Activated naive CD4-positive, alpha-beta T cell treated with anti-CD3 and anti-CD28 coated beads, Interleukin-2, amount 50 U/mL, for 24 hours (primary cell): ENCODE results near the gene BIRC7.
"Not testable (repeated sequence)": the region's sequence is repeated elsewhere in the genome, so short reads cannot be mapped to it uniquely, and the experiment has no call there.

Source experiments
- H3K27ac Mint-ChIP-seq: one replicate; pipeline ENCODE4 v1.8.0; 2021; ENCODE audit warnings: mild to moderate bottlenecking, mixed read lengths
- H3K27me3 Mint-ChIP-seq: one replicate; pipeline ENCODE4 v1.8.0; 2021; ENCODE audit warnings: mixed read lengths
- H3K36me3 Mint-ChIP-seq: one replicate; pipeline ENCODE4 v1.8.0; 2021; ENCODE audit warnings: mixed read lengths
- H3K4me1 Mint-ChIP-seq: one replicate; pipeline ENCODE4 v1.8.0; 2021; ENCODE audit warnings: mixed read lengths
- H3K4me3 Mint-ChIP-seq: one replicate; pipeline ENCODE4 v1.8.0; 2021; ENCODE audit warnings: mild to moderate bottlenecking, mixed read lengths
- H3K9me3 Mint-ChIP-seq: one replicate; pipeline ENCODE4 v1.8.0; 2021; ENCODE audit warnings: mixed read lengths

Gene BIRC7

GRCh38 chr20:63217706-63218105 is 18.0 kb upstream of the BIRC7 start:
- H3K27me3 Mint-ChIP-seq: no peaks in the 10 kb centered on the region
- no peak overlapping the region for H3K4me3 Mint-ChIP-seq
- H3K36me3 Mint-ChIP-seq: peaks cover 13% of the 10 kb centered on the region
- no peaks in the 10 kb centered on the region for H3K9me3 Mint-ChIP-seq
- H3K27ac Mint-ChIP-seq: no peak overlapping the region
- peaks cover 30% of the 10 kb centered on the region for H3K4me1 Mint-ChIP-seq

- peaks cover 18% of the 10 kb centered on the region for H3K4me1 Mint-ChIP-seq
- no peaks in the 10 kb centered on the region for H3K27me3 Mint-ChIP-seq
- H3K4me3 Mint-ChIP-seq: no peak overlapping the region
- H3K36me3 Mint-ChIP-seq: peaks cover 6% of the 10 kb centered on the region
- H3K27ac Mint-ChIP-seq: no peak overlapping the region
- no peaks in the 10 kb centered on the region for H3K9me3 Mint-ChIP-seq
Measured at GRCh38 chr20:63218701-63219446, 16.8 kb upstream of the BIRC7 start.

DNA sequence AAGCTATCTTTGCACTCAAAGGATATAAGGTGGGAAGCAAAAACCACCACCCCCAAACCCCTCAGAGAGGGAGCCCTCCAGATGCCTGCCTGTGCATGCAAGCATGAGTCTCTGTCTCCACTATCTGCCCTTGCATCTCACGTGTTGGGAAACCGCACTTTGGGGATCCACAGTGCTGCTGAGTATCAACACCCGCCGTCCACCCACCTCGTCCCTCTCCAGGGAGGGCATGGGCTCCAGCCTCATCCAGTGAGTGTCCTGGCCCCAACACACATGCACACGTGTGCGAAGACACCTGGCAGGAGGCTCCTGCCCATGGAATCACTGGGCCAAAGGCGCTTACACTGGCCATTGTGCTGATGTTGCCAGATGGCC is 16.3 kb upstream of the BIRC7 start:
- H3K4me1 Mint-ChIP-seq: peaks cover 13% of the 10 kb centered on the region
- no peak overlapping the region for H3K27ac Mint-ChIP-seq

GRCh38 chr20:63219866-63220521 is 15.7 kb upstream of the BIRC7 start:
- no peaks in the 10 kb centered on the region for H3K9me3 Mint-ChIP-seq
- peaks cover 7% of the 10 kb centered on the region for H3K4me1 Mint-ChIP-seq
- H3K36me3 Mint-ChIP-seq: no peaks in the 10 kb centered on the region
- H3K27me3 Mint-ChIP-seq: no peaks in the 10 kb centered on the region
- peak overlapping the region; percentile 6 for H3K27ac Mint-ChIP-seq
- no peak overlapping the region for H3K4me3 Mint-ChIP-seq

More for the DNA sequence above, 16.3 kb upstream of the BIRC7 start:
- peaks cover 2% of the 10 kb centered on the region for H3K36me3 Mint-ChIP-seq
- H3K9me3 Mint-ChIP-seq: no peaks in the 10 kb centered on the region
- no peaks in the 10 kb centered on the region for H3K27me3 Mint-ChIP-seq
- H3K4me3 Mint-ChIP-seq: no peak overlapping the region

- Mint-ChIP-seq H3K27me3 (no peaks in the 10 kb centered on the region), H3K36me3 (no peaks in the 10 kb centered on the region), H3K4me3 (no peak overlapping the region), H3K4me1 (peaks cover 5% of the 10 kb centered on the region), H3K9me3 (no peaks in the 10 kb centered on the region), H3K27ac (no peak overlapping the region)
Measured at GRCh38 chr20:63220696-63221399, 14.9 kb upstream of the BIRC7 start.

- not testable (repeated sequence) for H3K4me1 Mint-ChIP-seq, H3K9me3 Mint-ChIP-seq, H3K27ac Mint-ChIP-seq, H3K27me3 Mint-ChIP-seq, H3K4me3 Mint-ChIP-seq, H3K36me3 Mint-ChIP-seq
Measured at GRCh38 chr20:63221400-63222053, 14.2 kb upstream of the BIRC7 start.

GRCh38 chr20:63222541-63222940 is 13.2 kb upstream of the BIRC7 start:
- Mint-ChIP-seq H3K27ac (no peak overlapping the region), H3K27me3 (no peaks in the 10 kb centered on the region), H3K4me1 (no peaks in the 10 kb centered on the region), H3K4me3 (no peak overlapping the region), H3K9me3 (no peaks in the 10 kb centered on the region), H3K36me3 (no peaks in the 10 kb centered on the region)

DNA sequence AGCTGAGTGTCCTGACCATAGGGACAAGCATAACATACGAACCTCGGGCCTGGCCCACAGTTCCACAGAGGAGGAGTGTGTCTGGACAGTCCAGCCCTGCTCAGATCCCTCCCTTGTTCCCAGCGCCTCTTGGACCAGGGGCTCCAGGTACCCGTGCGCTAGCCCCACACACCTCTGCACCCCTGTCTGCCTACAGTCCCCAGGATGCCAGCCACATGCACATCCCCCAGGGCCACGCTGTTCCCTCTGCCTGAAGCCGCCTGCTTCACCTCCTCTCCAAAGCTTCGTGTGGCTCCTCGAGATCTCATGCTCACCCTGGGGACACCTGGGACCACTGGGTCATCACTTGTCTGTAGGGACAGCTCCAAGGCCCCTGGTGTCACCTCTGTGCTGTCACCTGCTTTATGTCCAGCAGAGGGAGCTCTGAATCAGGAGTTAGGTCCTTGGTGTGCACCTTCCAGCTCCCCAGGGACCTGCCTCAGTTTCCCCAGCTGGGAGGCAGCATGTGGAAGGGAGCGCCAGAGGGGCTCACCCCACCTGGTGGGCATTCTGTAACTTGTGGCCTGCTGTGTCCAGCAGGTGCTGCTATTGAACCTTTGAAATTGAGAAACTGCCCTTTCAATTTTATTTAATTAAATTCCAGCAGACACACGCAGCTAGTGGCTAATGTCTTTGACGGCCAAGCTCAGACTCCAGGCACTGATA is 12.4 kb upstream of the BIRC7 start:
- H3K4me3 Mint-ChIP-seq: no peak overlapping the region
- no peaks in the 10 kb centered on the region for H3K4me1 Mint-ChIP-seq
- no peaks in the 10 kb centered on the region for H3K36me3 Mint-ChIP-seq
- H3K27ac Mint-ChIP-seq: no peak overlapping the region
- H3K27me3 Mint-ChIP-seq: no peaks in the 10 kb centered on the region
- no peaks in the 10 kb centered on the region for H3K9me3 Mint-ChIP-seq

- H3K27ac Mint-ChIP-seq: no peak overlapping the region
Measured at GRCh38 chr20:63223826-63224207, 11.9 kb upstream of the BIRC7 start.

GRCh38 chr20:63224412-63225081 is 11.2 kb upstream of the BIRC7 start:
- Mint-ChIP-seq H3K27ac (no peak overlapping the region), H3K4me3 (no peak overlapping the region), H3K27me3 (peaks cover 3% of the 10 kb centered on the region), H3K9me3 (no peaks in the 10 kb centered on the region), H3K36me3 (no peaks in the 10 kb centered on the region), H3K4me1 (no peaks in the 10 kb centered on the region)

More at GRCh38 chr20:63223826-63224207, 11.9 kb upstream of the BIRC7 start:
- Mint-ChIP-seq H3K4me3 (no peak overlapping the region), H3K4me1 (no peaks in the 10 kb centered on the region), H3K27me3 (no peaks in the 10 kb centered on the region), H3K9me3 (no peaks in the 10 kb centered on the region), H3K36me3 (no peaks in the 10 kb centered on the region)

DNA sequence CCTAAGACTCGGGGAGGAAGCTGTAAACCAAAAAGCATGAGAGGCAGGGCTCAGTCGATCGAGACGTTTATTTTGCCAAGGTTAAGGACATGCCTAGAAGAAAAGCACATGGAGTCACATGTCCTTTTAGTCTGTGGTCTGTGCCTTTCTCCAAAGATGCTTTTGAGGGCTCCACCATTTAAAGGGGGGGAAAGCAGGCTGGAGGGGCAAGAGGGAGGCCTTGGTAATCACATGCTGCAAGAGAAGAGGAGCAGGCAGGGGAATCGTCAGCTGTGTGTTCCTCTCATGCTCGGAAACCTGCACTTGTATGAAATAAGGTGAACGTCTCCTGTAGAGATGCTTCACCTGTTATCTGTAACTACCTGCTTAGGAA is 10.6 kb upstream of the BIRC7 start:
- Mint-ChIP-seq H3K36me3 (no peaks in the 10 kb centered on the region), H3K27me3 (peaks cover 4% of the 10 kb centered on the region), H3K4me1 (no peaks in the 10 kb centered on the region), H3K9me3 (no peaks in the 10 kb centered on the region), H3K27ac (no peak overlapping the region), H3K4me3 (no peak overlapping the region)

GRCh38 chr20:63226042-63226943 is 9.4 kb upstream of the BIRC7 start:
- no peaks in the 10 kb centered on the region for H3K9me3 Mint-ChIP-seq
- H3K4me1 Mint-ChIP-seq: no peaks in the 10 kb centered on the region
- H3K4me3 Mint-ChIP-seq: no peak overlapping the region
- peaks cover 11% of the 10 kb centered on the region for H3K27me3 Mint-ChIP-seq
- no peak overlapping the region for H3K27ac Mint-ChIP-seq
- no peaks in the 10 kb centered on the region for H3K36me3 Mint-ChIP-seq

GRCh38 chr20:63227260-63227659 is 8.4 kb upstream of the BIRC7 start:
- H3K27ac Mint-ChIP-seq: no peak overlapping the region
- no peak overlapping the region for H3K4me3 Mint-ChIP-seq
- no peaks in the 10 kb centered on the region for H3K4me1 Mint-ChIP-seq
- H3K27me3 Mint-ChIP-seq: peaks cover 14% of the 10 kb centered on the region
- H3K9me3 Mint-ChIP-seq: no peaks in the 10 kb centered on the region
- no peaks in the 10 kb centered on the region for H3K36me3 Mint-ChIP-seq

DNA sequence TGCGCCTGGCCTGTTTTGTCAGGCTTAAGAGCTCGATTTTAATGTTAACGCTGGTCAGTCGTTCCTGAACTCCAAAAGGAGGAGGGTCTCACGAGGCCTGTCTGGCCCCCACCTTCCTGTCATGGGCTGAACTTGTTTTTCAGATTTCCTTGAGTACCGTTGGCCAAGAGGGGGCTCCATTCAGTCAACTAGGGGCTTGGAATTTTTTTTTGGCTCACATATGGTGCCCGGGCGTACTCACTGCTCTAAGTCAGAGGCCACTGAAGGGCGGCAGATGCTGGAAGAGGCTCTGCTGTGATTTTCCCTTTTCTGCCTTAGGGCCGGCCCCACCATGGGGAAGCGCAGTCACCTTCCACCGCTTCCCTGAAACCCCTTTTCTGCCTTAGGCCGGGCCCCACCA is 6.9 kb upstream of the BIRC7 start:
- H3K9me3 Mint-ChIP-seq: no peaks in the 10 kb centered on the region
- no peaks in the 10 kb centered on the region for H3K4me1 Mint-ChIP-seq
- H3K27me3 Mint-ChIP-seq: peaks cover 14% of the 10 kb centered on the region
- H3K4me3 Mint-ChIP-seq: no peak overlapping the region
- H3K36me3 Mint-ChIP-seq: no peaks in the 10 kb centered on the region
- no peak overlapping the region for H3K27ac Mint-ChIP-seq
